GM10847 (cell line): ENCODE results near the gene JAM2.

Source experiments
- POLR2A ChIP-seq: IDR thresholded peaks from 2 replicates; pipeline ENCODE4 v1.6.1; 2011; ENCODE audit not compliant: insufficient read length; ENCODE audit errors: extremely low read depth

The JAM2 gene

GRCh38 chr21:25638660-25639550 is at the start of gene JAM2:
TSS of gene JAM2 (plus strand) at chr21:25639258. CDS start at chr21:25639822, 564 bp downstream.
- no peak for TF ChIP-seq POLR2A

- TF ChIP-seq POLR2A: no peak
These were observed 49.2 kb upstream of the JAM2 start for GRCh38 chr21:25589887-25590286.

- peak; percentile 70 for TF ChIP-seq POLR2A
These were observed 31.7 kb upstream of the JAM2 start, which contains the start of gene MRPL39 for GRCh38 chr21:25607151-25608043. TSS of gene MRPL39 (minus strand) at chr21:25607481. CDS start at chr21:25607475, 6 bp downstream.

- no peak for TF ChIP-seq POLR2A
These were observed 30.9 kb upstream of the JAM2 start for GRCh38 chr21:25608044-25608737.

- TF ChIP-seq POLR2A: no peak
These were observed 24.6 kb upstream of the JAM2 start for GRCh38 chr21:25614441-25614840.

- no peak for TF ChIP-seq POLR2A
These were observed 23.2 kb upstream of the JAM2 start for GRCh38 chr21:25615880-25616279.

- no peak for TF ChIP-seq POLR2A
These were observed 19.9 kb upstream of the JAM2 start for GRCh38 chr21:25619198-25619597.

- TF ChIP-seq POLR2A: no peak
These were observed 14.5 kb upstream of the JAM2 start for GRCh38 chr21:25624511-25624910.

GRCh38 chr21:25625036-25625435 is 14.0 kb upstream of the JAM2 start:
- TF ChIP-seq POLR2A: no peak

GRCh38 chr21:25626757-25627156 is 12.3 kb upstream of the JAM2 start:
- no peak for TF ChIP-seq POLR2A

- no peak for TF ChIP-seq POLR2A
These were observed 6.8 kb upstream of the JAM2 start for GRCh38 chr21:25632296-25632695.

- no peak for TF ChIP-seq POLR2A
These were observed 3.7 kb upstream of the JAM2 start for GRCh38 chr21:25635310-25635709.

GRCh38 chr21:25636727-25637126 is 2.3 kb upstream of the JAM2 start:
- no peak for TF ChIP-seq POLR2A

GRCh38 chr21:25637851-25638659 is 1.0 kb upstream of the JAM2 start:
- no peak for TF ChIP-seq POLR2A
